Measurements from ENCODE around the gene PEPD.

The PEPD gene

DNA sequence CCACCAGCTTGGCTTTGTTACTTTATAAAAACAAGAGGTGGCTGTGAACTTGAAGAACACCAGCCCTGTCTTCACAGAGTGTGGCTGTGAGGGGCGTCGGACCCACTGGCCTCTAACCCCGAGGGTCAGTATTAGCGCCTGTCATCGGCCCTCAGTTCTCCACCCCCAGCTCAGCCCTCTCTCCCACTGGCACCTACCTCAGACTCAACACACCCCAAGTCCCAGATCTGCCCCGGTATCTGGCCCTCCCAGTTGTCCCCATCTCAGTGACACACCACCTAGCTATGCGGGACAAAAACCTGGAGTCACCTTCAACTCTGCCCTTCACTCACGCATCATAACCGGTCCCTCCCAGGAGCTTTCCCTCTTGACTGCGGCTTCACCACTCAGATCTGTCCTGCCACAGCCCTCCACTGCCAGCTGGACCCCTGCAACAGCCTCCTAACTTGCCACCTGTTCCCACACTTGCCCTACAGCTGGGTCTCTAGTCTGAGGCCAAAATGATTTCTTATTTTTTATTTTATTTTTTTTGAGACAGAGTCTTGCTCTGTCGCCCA lies 45.4 kb downstream of the PEPD start:
- in situ Hi-C loops (cut with MboI; ENCODE audit: low sequenced_read_pairs) = no loop called here

DNA sequence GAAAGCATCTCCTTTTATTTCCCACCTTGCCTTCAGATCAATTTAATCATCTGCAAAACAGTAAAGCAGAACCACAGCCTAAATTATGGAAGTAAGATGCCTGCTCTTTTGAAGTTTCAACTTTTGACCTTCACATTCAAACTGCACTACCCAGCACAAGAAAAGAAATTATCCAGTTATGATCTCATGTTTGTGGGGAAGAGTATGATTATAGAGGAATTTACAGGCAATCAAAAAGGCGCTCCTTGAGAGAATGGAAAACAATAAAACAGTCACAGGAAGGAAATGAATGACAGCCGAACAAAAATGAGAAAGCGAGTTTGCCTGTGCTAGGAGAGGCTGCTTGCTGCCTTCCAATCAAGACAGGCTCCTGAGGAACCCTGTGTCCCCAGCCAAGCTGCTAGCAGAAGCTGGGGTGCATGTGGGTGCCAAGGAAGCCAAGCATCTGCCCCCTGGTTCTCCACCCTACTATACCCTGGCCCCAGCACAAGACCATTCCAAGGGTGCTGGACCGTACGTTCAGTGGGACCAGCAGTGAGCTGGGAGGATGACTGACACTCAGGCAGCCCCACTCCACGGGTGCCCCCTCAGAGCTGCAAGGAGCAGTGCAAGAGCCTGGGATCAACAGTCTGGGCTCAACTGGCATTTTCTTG lies 47.8 kb downstream of the PEPD start:
- in situ Hi-C loops (cut with MboI; ENCODE audit: low sequenced_read_pairs) = no loop called here

DNA sequence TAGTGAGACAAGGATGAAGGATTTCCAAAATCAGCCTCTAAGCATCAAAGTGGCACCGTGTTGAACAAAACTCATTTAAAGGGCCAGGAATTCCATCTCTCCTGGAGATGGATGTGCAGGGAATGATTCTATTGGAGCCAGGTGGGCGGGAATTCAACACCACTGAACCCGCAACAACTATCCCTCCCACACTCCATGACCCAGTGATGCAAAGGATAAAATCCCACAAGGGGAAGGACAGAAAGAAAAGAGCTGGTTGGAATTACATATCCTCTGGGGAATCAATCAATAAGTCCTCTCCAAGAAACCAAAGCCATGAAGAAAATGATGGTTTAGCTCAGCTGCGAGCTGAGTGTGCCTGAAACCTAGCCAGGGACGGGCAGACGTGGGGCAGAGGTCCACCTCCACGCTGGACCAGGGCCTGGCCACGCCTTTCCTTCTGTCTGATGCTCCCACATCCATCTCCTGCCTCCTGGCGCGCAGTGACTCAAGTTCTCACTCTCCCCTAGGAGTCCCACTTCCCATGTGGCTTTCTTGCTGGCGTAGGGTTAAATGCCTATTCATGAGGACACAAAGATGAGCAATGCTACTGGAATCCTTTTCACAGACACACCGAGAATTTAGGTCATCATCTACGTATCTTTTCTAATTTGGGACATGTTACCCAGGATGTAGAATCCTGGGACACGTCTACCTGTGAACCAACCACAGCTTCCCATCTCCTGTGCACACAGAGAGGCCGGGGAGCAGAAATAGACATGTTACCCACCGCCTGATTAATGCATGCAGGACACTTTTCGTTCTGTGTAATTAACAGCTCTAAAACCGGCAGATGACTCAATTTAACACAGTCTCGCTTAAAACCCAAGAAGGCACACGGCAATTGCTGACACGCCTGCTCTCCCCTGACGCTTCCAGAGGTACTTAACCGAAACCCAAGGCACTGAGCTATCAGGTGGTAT lies 48.6 kb downstream of the PEPD start:
- in situ Hi-C loops (cut with MboI; ENCODE audit: low sequenced_read_pairs) = no loop called here

DNA sequence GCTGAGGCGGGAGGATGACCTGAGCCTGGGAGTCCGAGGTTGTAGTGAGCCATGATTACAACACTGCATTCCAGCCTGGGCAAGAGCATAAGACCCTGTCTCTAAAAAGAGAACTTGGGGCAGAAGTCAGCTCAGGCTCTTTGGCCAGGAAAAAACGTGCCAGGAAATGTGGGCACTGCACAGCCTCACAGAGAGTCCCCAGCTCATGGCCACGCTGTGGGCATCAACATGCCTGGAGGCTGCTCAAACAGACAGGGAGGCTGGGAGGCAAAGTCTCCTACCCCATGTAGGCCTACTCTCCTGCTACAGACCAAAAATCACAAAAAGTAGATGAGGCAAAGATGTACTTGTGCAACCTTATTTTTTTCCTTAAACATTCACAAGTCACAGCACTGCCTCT lies 49.4 kb downstream of the PEPD start:
- in situ Hi-C loops (cut with MboI; ENCODE audit: low sequenced_read_pairs) = no loop called here

DNA sequence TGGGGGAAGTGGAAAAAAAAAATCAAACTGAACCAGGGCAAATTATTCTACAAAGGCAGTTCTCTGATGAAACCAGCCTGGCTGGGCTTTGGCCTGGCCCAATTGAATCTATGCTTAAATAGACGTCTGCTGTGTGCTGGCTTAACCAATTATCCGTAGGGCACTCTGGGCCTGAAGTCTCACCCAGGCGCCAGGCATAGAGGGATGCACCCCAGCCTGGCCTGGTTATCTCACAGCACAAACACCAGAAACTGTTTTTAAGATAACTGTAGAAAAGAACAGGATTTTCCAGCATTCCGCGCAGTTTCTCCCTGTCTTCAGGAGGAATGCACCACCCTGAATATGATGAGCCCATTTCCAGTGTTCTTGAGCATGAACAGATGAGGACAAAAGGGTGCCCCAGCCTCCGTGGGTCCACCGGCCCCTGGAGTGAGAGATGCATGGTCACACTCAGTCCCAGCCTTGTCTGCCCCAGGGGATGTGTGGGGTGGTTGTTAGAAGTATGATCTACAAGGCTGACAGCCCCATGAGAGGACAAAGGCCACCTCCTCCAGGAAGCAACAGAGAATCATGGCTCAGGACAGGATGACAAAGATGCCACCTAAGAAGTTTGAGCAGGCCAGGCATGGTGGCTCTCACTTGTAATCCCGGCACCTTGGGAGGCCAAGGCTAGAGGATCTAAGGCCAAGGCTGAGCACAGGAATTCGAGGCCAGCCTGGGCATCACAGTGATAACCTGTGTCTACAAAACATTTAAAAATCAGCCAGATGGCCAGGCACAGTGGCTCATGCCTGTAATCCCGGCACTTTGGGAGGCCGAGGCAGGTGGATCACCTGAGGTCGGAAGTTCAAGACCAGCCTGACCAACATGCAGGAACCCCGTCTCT lies 50.2 kb downstream of the PEPD start:
- in situ Hi-C loops (cut with MboI; ENCODE audit: low sequenced_read_pairs) = no loop called here

DNA sequence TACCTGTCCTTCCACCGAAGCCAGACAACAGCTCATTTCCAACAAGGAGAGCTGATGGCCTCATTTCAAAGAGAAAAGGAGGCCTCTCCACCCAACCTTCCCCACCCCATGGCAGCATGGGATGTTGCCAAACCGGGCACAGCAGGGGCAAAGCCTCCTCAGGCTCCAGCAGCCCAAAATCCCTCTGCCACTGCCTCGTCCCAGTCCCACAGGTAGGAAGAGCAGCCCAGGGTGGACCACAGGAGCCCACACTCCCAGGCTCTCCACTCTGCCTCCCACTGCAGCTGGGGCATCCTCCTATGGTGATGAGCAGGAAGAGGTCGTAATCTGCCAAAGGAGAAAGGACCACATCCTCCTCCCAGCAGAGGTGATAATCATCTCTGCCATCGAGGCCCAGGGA lies 50.9 kb downstream of the PEPD start:
- in situ Hi-C loops (cut with MboI; ENCODE audit: low sequenced_read_pairs) = no loop called here

DNA sequence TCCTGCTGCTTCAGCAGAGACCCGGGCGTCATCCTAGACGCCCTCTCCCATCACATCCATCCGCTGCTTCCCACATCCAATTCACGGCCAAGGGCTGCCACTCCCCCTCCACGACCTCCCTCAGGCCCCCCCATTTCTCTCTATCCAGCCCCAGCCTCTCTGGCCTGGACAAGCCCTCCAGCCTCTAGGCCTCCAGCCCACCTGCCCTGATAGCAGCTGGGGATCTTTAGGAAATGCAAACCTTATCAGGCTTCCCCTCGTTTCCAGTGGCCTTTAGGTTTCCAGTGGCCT lies 51.6 kb downstream of the PEPD start:
- in situ Hi-C loops (cut with MboI; ENCODE audit: low sequenced_read_pairs) = no loop called here

DNA sequence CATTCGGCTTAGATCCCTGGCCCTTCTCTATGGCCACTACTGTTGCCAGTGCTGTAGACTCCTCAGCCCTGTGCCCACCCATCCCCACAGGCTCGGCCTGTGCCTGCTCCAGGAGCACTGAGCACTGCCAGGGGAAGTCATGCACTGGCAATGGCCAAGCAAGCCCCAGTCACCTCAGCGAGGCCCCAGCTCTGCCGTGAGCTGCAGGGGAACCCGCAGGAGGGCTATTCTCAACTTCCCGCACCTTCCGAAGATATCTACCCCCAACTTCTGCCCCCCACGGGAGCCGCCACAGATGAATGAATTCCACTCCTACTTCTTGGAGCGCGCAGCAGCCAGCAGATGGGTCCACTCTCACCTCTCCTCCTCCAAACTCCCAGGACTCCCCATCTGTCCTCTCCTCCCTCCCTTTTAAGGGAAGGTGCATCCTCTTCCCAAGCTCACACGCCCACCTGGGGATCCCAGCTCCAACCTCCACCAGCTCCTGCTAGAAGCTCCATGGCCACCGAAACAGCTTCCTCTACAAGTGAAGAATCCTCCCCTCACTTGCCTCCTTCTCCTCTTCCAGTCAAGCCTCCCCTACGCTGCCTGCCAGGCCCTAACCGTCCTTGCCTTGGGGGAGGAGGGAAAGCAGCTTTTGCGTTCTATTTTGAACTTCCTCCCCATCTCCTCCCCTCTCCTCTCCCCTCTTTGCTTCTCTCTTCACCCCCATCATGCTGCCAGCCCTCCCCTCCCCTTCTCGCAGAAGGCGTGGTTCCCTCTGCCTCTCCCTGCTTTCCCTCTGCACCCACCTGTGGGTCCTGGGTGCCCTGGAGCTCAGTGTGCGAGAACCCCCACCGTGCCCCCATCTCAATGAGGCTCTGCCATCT lies 52.2 kb downstream of the PEPD start:
- in situ Hi-C loops (cut with MboI; ENCODE audit: low sequenced_read_pairs) = no loop called here

DNA sequence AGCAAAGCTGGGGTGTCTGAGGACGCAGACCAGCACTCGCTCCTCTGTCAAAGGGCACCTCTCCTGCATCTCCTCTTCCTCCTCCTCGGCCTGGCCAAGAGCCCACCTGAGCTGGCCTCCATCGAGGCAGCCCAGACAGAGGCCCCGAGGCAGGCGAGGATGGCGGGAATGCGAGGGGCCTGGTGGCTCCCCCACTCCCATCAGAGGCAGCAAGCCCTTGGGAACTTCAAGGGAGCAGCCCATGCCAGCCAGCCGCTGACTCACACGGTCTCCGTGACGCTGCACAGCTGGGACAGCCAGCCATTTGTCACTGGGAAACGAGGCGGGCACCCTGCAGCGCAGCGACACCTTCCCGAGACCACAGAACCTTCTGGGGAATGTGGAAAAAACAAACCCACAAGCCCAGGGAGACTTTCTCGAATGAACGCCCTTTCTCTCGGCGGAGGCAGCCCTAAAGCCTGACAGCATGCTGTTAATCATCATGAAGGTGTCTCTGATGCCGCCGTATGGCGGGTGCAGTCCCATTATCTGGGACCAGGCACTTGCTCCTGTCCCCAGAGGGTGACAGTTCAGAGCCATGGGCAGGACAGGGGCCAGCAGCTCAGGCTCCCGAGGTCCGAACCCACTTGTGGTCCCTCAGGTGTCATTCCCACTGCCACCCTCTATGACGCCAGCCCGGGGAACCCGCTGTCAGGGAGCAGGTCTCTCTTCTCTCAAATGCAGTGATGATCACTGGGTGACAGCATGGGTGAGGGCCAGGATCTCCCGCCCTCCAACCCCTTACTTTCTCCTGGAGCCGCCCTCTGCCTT lies 53.0 kb downstream of the PEPD start:
- in situ Hi-C loops (cut with MboI; ENCODE audit: low sequenced_read_pairs) = no loop called here

DNA sequence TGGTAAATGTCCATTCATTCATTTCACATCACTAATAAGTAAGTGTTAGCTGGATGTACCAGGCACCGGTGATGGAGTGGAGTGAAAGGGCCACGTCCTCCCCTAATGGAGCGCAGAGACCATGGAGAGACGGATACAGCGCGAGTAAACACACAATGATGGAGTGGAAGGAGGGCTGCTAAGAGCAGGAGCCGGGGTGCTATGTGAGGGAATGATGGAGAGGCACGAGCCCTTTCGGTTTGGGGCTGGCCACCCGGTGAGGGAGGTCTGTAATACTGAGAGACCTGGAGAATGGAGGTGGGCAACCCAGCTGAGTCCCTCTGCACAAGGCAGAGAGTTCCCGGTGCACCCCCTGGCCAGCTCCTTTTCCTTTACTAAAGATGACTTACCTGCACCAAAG lies 53.7 kb downstream of the PEPD start:
- in situ Hi-C loops (cut with MboI; ENCODE audit: low sequenced_read_pairs) = no loop called here

DNA sequence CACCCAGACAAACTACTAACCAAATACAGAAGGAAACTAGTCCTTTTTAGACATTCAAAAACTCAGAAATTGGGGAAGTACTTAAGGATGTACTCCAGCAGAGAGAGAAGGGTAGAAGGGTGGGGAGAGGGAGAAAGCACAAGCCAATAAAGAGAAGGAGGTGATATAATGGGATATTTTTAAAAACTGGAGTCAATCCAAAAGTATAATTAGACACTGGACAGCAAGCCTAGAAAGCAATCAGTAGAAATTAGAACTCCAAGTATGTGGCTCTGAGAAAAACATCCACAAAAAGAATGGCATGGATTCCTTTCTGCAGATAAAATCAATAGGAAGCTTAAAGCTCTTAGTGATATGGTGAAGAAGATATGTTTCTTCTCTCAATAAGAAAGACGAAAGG lies 55.8 kb downstream of the PEPD start:
- in situ Hi-C loops (cut with MboI; ENCODE audit: low sequenced_read_pairs) = no loop called here

DNA sequence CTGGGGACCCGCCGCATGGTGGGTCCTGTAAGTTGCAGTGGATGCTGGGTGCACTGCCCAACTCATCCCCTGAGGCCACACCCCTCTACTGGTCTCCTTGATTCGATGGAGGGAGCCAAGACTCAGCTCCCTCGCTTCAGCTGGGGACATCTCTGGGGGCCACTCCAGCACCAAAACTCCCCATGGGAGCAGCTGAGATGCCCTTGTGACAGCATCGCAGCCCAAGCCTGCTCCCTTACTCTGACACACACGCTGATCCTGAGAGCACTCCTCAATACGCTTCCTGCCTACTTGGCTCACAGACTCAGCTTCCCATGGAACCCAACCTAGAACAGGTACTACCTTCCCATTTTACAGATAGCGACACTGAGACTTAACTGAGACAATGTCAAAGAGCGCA lies 56.2 kb downstream of the PEPD start:
- in situ Hi-C loops (cut with MboI; ENCODE audit: low sequenced_read_pairs) = no loop called here

DNA sequence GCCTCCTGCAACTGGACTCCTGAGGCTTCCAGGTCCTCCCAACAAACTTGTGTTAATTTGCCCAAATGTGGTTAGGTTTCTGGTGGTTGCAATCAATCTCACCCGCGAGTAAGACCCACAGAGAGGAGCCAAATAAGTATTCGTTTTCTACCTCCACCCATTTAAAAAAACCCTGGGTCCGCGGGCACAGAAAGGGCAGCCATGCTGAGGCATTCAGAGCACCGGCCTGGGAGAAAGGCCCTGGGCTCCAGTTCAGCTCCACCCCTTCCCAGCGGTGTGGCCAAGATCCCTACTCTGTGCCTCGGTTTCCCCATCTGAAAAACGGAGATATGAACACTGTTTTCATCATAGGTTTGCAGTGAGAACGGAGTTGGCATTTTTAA lies 56.9 kb downstream of the PEPD start:
- in situ Hi-C loops (cut with MboI; ENCODE audit: low sequenced_read_pairs) = no loop called here

DNA sequence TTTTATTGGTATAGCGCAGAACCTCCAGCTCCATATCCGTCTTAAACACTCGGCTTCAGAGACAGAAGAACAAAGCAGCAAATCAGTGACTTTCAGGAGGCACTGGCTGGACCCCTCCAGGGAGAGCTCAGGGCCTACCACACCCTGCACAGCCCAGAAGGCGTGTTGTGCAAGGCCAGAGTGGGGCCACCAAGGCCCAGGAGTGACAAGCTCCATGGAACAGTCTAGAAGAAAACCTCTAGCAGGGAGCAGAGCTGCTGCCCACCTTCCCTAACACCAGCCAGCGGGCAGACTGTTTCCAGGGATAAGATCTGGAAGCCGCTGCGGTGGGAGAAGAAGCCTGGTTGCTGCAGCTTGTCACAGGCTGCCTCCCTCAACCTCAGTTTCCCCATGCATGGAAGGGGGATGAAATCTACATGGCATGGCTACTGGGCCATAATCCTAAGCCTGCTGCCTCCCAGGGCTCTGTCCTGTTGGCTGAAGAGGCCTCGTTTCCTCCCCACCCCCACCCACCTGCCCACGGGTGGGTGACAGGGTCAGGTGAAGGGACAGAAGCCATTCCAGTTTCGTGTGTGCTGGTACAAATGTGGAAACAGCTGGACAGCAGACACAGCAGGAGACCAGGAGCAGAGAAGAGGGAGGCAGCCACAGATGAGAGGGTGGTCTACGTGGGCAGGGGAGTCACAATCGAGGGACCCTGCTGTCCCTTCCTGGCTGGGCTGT lies 57.4 kb downstream of the PEPD start:
- in situ Hi-C loops (cut with MboI; ENCODE audit: low sequenced_read_pairs) = no loop called here

DNA sequence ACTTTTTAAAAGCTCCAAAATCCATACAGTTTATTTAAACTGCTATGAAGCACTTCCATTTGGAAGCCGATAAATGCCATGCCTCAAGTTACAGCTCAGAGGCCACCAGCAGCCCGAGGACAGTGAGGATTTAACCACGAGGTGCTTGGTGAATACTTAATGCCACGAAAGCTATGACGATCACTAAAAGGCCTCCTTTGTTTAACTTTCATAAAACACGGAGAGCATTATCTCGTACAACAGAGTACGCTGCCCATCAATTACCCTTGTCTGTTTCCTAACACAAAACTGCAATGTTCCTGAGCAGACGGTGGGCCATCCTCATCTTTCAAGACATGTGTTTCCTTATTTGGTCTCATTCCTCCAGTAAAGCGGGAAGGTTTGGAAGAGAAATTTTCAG lies 58.4 kb downstream of the PEPD start:
- in situ Hi-C loops (cut with MboI; ENCODE audit: low sequenced_read_pairs) = no loop called here

DNA sequence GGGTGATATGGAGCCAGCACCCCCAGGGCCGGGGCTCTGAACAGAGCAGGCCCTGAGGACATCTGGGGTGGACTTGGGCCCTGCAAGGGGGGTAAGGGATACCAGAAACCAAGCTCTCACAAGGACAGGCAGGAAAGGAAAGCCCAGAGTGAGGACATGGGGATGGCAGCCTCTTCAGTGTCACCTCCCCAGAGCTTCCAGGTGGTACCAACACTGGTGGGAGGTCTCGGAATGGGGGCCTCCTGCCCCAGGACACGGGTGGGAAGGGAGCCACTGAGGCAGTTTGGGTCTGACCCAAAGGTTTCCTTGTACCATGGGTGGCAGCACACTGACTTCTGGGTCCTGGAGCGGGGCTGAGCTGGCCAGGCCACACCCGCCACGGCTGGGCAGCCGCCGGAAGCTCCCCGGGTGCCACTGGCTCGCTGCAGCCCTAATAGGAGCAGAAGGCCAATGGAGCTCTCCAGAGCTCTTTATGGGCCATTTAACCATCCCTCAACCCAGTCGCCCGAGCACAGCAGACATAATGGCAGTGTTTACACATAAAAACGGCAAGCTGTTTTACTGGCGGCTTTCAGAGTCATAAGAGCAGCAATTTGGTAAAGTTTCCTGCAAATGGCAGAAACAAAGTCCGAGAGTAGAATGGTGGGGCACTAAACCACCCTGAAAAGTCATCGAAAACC lies 59.3 kb downstream of the PEPD start:
- in situ Hi-C loops (cut with MboI; ENCODE audit: low sequenced_read_pairs) = no loop called here

DNA sequence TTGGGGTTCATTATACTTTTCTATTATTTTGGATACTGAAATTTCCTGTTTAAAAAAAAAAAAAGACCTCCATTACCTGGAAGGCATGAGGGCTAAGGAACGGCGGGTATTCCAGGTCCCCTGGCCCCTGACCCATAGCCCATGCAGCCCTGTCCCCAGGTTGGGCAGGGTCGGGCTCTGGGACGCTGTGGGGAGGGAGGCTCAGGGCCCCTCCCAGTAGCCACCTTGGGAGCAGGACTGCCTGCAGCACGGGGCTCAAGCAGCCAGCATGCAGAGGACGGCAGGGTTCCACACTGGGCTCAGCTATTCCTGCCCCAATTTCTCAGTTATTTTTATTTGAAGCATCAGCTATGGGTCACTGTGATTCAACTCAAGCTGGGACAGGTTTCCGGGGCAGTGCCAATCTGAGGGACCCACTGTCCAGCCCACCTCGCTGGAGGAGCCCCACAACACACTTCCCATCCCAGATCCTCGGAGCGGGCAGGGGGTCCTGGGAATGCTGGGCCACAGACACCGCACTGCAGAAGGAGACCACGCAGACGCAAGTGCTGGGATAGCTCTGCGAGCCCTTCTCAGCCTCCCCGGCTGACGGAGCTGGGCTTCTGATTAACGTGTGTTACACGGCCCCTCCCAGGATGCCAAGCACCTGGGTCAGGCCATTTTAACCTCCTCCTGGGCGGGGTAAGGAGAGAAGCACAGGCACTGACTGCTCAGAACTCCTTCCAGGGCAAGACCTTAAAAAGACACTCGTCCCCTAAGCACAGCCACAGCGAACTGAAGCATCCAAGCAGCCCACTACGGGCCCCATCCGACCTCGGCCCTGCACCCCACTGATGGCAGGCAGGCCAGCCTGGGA lies 60.1 kb downstream of the PEPD start:
- in situ Hi-C loops (cut with MboI; ENCODE audit: low sequenced_read_pairs) = no loop called here

Measured in HL-60/S4 (cell line).